ENCODE data around the gene DNAH17.
"Not testable (repeated sequence)": the region's sequence is repeated elsewhere in the genome, so short reads cannot be mapped to it uniquely, and the experiment has no call there.

DNAH17 gene

DNA sequence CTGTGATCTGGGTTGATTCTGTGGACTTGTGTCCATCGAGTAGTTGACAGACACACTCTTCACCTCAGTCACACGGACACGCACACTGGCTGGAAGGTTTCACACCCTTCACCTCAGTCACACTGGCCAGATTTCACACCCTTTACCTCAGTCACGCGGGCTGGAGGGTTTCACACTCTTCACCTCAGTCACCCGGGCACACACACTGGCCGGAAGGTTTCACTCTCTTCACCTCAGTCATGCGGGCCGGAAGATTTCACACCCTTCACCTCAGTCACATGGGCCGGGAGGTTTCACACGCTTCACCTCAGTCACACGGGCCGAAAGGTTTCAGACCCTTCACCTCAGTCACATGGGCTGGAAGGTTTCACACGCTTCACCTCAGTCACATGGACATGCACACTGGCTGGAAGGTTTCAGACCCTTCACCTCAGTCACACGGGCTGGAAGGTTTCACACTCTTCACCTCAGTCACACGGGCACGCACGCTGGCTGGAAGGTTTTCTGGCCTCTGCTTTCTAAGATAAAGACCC lies 102.5 kb downstream of the DNAH17 start:
- DNase-seq: no peak

DNA sequence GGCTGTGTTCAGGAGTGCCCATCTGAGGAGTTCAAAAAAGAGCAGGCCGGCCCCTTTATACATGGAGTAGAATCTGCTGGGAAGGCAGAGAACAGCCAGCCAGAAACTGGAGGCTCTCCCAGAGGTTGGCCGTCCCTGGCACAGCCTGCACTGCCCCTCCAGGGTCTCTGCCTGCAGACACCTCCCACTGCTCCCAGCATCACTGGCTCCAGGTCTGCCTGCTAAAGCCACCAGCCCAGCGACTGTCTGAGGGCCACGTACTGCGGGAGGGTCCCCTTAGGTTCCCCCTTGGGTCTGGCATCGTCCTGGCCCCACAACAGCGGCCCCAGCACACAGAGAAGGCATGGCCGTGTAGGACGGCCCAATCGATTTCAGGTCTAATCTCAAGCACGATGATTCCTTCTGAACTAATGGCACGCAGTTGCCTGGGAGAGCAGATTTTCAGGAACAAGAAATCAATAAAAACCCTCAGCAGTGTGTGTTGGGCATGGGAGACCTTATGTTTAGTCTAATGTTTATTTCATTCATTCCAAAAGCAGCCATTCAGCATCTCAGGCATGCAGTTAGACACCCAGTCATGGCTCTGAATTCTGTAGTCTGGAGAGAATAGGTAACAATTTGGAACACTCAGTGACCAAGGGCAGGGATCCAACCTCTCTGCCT lies 103.1 kb downstream of the DNAH17 start:
- no peak for DNase-seq

DNA sequence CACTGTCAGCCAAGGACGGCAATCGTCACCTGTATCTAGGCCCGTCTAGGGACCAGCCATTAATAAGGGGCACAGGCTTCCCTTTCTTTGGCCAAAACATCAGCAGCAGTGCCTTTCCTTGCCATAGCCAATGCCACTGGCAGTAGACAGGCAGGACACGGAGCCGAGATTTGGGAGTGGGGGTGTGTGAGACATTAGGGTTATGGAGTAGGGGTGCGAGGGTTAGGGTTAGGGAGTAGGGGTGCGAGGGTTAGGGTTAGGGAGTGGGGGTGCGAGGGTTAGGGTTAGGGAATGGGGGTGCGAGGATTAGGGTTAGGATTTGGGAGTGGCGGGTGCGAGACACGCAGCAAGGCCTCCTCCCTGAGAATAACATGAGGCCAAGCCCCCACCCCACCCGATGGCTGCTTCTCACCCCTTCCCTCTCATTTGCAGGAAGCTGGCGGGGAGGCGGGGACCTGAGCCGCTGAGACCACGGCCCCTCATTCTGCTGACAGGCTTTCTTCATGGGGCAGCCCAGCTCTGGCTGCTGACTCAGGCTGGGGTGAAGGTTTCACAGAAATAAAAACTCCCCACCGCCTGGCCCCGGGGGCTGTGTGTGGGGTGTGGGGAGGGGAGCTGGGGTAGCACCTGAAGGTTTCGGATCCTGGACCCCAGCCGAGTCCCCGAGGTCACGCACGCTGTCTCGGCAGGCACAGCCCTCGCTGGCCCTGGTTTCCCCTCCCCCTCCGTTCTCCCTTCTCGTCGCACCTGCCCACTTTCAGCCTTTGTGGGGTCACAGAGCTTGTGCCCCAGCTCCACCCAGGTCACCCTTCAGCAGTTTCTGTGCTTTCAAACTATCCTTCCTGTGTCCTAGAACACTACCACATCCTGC lies 104.9 kb downstream of the DNAH17 start:
- DNase-seq: no peak

DNA sequence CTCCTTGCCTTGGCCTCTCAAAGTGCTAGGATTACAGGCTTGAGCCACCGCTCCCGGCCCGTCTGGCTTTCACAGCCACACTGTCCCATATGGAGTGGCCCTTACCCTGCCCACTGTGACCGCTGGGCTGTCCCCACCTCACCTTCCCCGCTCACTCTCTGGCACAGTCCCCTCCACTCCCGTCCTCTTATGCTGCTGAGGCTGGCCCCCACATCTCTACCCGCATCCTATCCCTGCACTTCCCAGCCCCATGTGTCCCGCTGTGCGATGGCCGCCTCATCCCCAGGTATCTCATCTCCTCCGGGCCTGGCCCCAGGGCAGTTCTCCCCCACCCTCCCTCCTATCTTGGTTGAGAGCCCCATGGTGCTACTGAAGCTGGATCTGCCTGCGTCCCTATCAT lies 105.6 kb downstream of the DNAH17 start:
- DNase-seq: no peak

DNA sequence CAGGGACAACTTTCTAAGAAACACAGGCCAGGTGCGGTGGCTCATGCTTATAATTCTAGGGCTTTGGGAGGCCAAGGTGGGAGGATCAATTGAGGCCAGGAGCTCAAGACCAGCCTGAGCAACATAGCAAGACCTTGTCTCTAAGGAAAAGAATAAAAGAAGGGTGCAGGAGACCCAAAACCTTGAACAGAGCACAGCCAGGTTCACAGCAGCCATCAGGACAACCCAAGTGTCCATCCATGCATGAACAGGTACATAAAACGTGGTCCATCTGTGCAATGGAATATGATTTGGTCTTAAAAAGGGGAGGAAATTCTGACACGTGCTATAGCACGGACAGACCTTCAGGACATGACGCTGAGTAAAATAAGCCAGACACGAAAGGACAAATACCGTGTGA lies 107.8 kb downstream of the DNAH17 start:
- DNase-seq: no peak

DNA sequence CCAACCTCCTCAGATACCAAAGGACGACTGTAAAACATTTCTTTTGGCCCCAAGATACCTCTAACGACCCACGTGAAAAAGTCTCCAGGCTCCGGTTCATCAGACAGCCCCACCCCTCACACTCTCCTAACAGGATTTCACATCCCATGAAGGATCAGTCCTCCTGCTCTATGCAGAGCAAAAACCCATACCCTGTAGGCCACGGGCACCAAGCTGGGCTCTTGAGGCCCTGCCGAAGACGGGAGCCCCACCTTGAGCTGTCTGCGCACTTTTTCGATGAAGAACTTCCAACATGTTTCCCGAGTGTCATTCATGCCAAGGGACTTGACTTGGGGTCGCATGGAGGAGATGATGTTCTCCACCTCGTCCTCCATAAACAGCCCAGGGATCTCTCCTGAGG lies 108.8 kb downstream of the DNAH17 start:
- no peak for DNase-seq

DNA sequence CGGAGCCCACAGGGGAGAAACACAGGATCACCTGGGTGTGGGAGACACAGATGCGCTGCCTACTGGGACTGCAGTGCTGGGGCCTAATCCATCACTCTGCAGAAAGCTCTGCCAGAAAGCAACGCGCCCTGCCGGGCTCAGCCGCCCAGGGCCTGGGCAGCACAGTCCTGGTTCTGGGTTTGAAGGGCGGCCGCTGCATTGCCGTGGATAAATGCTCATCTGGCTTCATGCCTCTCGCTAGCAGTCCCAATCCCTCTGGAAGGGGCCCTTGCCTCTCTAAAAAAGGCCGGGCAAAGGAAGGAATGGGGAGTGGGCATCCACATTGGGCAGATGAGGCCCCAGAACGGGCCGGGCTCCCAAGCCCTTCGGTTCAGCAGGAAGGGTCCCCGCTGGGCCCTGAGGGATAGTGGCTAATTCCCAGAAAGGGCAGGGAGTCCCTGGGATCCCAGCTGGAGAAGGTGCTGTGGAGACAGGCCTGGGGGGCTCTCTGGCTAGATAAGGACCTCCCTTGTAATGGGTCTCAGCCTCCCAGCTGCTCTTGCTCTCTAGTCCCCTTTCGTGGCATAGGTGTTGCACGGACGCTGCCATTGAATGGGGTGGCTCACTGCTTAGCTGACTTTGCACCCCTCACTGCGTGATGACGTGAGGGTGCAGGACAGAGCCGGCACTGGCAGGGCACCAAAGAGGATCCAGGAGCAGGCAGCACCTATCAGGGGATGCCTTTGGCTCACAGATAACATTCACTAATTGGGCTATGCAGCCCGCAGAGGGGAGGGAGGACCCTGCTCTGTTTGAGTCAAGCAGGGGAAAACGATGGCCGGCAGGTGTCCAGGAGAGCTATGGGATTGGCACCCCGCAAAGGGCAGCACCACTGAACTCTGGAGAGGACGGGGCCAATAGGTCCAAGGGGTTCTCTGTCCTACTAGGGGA lies 110.1 kb downstream of the DNAH17 start:
- no peak for DNase-seq

DNA sequence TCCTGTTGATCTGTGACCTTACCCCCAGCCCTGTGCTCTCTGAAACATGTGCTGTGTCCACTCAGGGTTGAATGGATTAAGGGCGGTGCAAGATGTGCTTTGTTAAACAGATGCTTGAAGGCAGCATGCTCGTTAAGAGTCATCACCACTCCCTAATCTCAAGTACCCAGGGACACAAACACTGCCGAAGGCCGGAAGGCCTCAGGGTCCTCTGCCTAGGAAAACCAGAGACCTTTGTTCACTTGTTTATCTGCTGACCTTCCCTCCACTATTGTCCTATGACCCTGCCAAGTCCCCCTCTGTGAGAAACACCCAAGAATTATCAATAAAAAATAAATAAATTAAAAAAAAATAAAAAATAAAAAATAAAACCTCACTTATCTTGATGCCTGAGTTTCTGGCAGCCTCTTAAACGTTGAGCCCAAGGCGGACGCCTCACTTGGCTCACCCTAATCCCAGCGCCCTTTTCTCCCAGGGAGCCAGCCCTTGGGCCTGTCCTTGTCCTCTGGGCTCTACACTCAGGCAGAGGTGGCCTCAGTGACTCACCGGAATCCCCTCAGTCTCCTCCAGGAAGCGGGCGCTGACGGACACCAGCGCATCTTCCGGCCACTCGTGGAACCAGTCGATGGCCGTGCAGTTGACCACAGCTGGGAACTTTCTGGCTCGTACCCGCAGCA lies 110.9 kb downstream of the DNAH17 start:
- DNase-seq: not testable (repeated sequence)

DNA sequence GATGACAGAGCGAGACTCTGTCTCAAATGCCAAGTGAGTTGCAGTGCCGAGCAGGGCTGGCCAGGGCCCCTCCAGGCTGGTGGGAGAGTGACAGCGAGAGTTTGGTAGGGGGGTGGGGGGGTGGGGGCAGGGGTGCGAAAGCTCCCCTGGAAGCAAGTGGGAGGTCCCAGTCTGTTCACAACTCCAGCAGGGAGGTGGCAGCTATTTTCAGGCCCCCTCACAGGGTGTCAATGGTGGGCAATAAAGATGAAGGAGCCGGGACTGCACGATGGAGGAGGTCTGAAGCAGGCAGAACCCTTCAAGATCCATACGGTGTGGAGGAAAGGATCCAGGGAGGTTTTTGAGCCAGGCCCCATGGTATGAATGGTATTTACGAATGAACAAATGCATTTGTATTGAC lies 115.0 kb downstream of the DNAH17 start:
- DNase-seq: no peak

DNA sequence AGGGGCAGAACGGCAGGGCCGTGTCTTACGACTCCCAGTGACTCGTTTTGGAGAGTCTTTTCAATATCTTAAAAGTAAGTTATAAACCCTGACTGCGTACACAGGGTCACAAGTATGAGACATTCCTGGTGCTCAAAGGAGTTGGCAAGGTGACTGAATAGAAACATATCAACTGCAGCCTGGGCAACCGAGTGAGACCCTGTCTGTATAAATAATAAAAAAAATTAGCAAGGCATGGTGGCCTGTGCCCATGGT lies 115.5 kb downstream of the DNAH17 start:
- no peak for DNase-seq

DNA sequence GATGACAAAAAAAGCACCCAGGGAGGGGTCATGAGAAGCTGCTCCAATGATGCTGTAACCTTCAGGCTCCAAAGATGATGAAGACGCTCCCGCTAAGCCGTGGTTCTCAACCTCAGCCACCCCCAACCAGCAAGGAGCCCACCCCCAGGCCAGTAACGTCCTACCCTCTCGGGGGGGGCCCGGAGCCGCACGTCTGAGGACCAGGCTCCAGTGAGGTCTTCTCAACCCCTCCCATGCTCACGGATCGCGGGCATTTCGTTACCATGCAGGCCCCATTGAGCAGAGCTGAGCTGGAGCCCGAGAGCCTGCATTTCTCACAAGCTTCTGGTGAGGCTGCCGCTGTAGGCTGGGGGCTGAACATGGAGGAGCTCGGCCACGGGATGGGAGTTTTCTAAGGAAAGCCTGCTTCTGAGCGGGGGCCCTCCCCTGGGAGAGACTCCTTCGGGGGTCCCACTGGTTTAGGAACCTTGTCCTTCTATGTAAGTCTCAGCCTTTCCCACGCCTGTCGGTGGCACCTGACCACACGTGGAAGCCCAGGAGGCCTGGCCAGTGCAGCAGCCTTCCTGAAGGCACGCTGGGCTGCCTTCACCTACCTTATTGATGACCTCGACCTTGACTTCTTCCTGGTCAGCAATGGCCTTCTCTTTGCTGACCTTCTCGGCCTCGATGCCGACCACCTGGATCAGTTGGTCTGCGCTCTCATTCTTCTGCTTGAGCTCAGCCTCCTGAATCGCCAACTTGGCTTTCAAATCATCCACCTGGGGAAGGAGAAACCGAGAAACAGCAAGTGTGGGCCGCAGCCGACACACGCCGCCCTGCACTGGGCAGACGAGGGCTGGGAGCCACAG lies 116.0 kb downstream of the DNAH17 start:
- no peak for DNase-seq

DNA sequence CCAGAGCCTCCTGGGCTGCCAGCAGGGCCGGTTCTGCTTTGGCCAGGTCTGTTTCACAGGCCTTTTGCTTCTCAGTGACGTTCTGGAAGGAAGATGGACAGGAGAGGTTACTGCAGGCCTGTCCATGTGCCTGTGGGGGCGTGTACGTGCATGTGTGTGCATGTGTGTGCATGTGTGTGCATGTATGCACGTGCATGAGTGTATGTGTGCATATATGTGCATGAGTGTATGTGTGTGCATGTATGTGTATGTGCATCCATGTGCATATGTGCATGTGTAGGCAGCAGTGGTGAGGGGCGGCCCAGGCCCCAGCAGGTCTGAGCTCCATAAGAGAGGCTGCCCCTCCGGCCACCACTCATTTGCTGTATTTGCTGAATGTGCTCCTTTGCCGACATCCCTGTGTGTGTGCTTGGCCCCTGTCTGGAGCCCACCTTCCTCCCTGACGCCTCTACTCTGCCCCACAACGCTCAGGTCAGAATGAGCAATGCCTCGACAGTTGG lies 117.0 kb downstream of the DNAH17 start:
- DNase-seq: no peak

DNA sequence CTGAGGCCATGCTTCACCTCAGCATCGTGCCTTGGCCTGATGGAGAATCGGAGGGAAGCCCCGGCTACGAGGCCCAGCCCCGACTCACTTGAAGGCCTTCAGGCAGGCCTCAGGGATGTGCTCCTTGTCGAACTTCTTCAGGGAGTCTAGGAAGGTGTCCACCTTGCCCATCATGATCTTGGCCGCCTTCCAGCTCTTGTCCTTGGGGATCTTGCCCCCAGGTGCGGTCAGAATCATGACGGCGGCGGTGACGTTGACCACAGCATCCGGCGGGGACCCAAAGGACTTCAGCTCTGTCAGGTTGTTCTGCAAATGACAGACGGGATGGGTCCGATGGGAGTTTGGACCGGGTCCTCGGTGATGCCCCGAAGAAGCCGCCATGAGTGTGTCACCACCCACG lies 117.5 kb downstream of the DNAH17 start:
- DNase-seq: no peak

DNA sequence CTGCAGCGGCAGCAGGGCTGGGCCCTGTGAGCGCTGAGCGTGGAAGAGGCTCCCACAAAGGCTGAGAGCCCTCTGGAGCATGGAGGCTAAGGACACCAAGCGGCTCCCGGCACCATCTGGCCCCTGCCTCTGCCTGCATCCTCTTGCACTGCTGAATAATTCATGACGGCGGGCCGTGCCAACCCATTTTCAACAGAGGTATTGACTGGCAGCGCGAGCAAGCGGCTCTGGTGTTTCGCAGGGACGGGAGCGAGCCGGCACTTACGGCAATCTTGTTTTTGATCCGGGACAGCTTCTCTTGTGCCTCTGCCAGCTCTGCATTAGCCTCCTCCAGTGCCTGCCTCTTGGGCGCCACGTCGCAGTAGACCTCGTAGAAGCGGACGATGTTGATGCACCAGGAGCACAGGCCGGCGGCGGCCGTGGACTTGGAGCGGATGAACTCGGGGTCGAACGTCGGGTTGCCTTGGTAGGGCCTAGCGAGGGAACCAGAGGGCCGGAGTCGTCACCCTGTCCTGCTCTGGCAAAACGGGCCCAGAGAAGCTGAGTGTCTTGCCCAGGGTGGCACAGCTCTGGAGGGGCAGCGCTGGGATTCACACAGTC lies 118.4 kb downstream of the DNAH17 start:
- no peak for DNase-seq

DNA sequence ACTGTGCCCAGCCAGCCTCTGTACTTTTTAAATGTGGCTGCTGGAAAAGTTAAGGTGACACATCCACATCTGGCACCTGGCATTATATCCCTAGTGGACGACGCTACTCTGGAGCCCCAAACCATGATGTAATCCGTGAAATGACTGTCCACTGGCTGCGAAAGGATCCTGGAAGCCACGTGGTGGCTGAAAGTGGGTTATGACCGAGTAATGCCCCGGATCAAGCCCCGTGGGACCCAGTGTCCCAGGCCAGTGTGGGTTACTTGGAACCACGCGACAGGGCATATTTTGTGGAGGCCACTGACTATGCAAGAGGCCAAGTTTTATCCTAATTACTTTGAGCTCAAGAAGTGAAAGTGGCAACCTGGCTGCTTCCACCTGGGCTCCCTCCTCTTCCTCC lies 119.1 kb downstream of the DNAH17 start:
- no peak for DNase-seq

DNA sequence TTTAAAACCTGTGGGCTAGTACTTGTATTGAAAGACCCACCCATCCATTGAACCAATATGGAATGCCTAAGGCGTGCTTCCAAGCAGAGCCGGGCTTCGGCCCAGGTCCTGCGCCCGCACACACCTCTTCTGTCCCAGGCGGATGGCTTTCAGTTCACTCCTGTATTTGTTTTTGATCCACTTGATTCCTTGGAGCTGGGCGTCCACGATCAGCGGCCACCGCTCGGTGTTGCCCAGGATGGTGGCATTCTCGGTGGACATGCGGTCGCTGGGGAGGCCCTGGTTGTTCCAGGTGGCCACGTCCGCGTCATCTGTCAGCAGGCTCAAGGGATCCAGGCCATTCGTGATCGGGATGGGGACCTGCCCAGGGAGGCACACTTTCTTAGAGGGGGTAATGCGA lies 122.8 kb downstream of the DNAH17 start:
- DNase-seq: no peak

DNA sequence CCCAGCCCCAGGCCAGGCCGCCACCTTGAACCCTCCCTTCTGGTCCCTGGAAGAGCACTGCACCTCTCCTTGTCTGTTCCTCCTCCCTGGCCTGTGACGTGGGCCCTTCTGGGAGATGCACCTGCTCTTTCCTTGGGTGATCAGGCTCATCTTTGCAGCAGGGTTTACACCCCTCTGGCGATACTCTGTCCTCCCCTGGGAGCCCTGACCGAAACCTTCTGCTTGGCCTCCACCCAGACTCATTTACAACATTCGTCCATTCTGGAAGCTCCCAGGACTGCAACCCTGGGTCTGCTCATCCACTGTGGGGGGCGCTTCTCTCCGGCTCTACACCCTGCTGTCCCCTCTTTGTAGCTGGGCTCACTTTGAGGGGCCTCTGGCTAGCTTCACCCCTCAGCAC lies 125.4 kb downstream of the DNAH17 start:
- no peak for DNase-seq

DNA sequence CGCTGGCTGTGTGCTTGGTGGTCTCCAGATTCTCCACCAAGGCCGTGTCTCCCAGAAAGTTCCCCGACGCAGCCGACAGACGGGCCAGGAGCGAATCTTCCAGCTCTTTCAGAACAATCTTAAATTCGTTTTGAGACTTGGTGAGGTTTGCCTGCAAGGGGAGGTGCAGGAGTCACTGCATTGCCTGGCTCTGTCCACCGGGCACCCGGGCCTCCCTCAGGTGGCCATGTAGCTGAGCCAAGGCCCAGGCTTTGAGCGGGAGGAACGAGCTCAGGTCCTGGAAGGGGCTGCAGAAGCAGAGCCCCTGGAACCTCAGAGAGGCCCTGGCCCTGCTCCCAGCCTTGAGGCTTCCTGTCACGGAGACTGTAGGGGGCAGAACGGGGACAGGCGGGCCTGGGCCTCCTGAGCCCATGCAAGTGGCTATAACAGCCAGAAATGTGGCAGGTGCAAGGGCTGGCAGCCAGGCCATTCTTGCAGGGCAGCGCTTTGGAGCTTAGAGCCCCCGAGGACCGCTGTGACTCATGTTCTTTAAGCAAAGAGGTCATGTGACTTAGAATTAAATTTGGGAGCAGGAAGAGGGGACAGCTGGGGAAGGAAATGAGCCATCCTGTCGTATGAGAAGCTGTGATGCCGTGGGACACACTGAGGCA lies 126.4 kb downstream of the DNAH17 start:
- DNase-seq: no peak

DNA sequence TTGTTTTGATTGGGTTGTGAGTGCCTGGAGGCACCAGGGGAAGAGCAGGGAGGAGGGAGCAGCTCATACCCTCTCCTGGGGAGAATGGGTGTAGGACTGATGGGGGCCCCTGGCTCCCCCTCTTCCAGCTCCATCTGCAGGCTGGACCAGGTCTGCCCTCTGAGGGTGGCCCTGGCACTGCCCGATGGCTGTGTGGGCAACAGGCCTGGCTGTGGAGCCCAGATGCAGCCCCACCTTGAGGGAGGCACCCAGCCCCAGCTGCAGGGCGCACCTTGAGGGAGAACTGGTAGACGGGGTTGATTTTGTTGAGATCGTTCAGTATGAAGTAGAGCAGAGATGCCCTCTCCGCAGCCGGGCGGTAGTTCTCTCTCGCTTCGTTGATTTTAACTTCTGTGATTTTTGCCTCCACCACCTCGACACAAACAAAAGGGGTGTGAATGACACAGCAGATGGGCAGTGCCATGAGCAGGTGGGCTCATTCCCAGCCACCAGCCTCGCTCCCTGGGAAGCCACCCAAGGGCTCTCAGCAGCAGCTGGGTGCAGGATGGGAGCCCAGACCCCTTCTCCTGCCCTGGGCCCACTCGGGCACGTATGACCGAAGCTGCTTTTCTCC lies 127.1 kb downstream of the DNAH17 start:
- no peak for DNase-seq

DNA sequence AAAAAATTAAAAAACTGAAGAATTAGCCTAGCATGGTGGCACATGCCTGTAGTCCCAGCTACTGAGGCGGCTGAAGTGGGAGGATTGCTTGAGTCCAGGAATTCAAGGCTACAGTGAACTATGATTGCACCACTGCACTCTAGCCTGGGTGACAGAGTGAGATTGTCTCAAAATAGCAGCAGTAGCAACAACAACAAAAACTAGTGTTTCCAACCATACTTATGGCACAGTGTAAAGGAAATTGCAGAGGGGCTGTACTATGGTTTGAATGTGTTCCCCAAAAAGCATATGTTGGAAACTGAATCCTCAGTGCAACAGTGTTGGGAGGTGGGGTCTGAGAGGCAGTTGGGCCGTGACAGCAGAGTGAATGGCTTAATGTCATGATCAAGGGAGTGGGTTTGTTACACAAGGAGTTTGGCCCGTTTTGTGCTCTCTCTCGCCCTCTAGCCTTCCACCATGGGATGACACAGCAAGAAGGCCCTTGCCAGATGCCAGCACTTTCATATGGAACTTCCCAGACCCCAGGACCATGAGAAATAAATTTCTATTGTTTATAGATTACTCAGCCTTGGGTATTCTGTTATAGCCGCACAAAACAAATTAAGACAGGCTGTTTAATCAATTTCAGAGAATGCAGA lies 128.7 kb downstream of the DNAH17 start:
- no peak for DNase-seq
